Smooth muscle cell (in vitro differentiated cells): ENCODE measurements around the gene CNIH3. TPM values are rescaled to one million over a fixed set of nuclear protein-coding genes. Genes with fewer than 3 reads are reported as not detected.
"Not testable (repeated sequence)": the region's sequence is repeated elsewhere in the genome, so short reads cannot be mapped to it uniquely, and the experiment has no call there.

Experiments
- DNase-seq: peaks from one replicate; lab custom pipeline; 2025; ENCODE audit not compliant: unreplicated experiment; lab: John Stamatoyannopoulos, UW
- H2AFZ ChIP-seq: fragments of 200-600 bp; sonication (generic); 2 replicates; pipeline ENCODE4 v1.6.0; 2016; ENCODE audit warnings: antibody characterized with exemption, low read depth, mild to moderate bottlenecking
- H3F3A ChIP-seq: fragments of 200-600 bp; sonication (generic); 2 replicates; pipeline ENCODE4 v1.6.0; 2017; ENCODE audit warnings: antibody characterized with exemption, low read depth
- H3K27ac ChIP-seq: fragments of 200-600 bp; sonication (generic); 2 replicates; pipeline ENCODE4 v1.5.1; 2016; ENCODE audit warnings: low read depth, mild to moderate bottlenecking
- H3K27me3 ChIP-seq: fragments of 200-600 bp; sonication (generic); 2 replicates; pipeline ENCODE4 v1.6.1; 2016; ENCODE audit warnings: low read depth, mild to moderate bottlenecking
- H3K36me3 ChIP-seq: fragments of 200-600 bp; sonication (generic); 2 replicates; pipeline ENCODE4 v1.5.1; 2016; ENCODE audit warnings: low read depth
- H3K4me1 ChIP-seq: fragments of 200-600 bp; sonication (generic); 2 replicates; pipeline ENCODE4 v1.5.1; 2016; ENCODE audit warnings: low read depth
- H3K4me2 ChIP-seq: fragments of 200-600 bp; sonication (generic); 2 replicates; pipeline ENCODE4 v1.6.0; 2016; ENCODE audit warnings: mild to moderate bottlenecking
- H3K4me3 ChIP-seq: fragments of 200-600 bp; sonication (generic); 2 replicates; pipeline ENCODE4 v1.5.1; 2016; ENCODE audit warnings: mild to moderate bottlenecking
- H3K79me2 ChIP-seq: fragments of 200-600 bp; sonication (generic); 2 replicates; pipeline ENCODE4 v1.6.0; 2016; ENCODE audit warnings: low read depth, mild to moderate bottlenecking
- H3K9ac ChIP-seq: fragments of 200-600 bp; sonication (generic); 2 replicates; pipeline ENCODE4 v1.6.0; 2016; ENCODE audit warnings: low read depth
- H3K9me3 ChIP-seq: fragments of 200-600 bp; sonication (generic); replicated peaks from 2 replicates; pipeline ENCODE4 v1.5.1; 2016; ENCODE audit warnings: low read depth
- H4K20me1 ChIP-seq: fragments of 200-600 bp; sonication (generic); 2 replicates; pipeline ENCODE4 v1.6.0; 2016; ENCODE audit warnings: low read depth
- CTCF ChIP-seq: fragments of 200-600 bp; sonication (generic); IDR thresholded peaks from 2 replicates; pipeline ENCODE4 v1.5.1; 2017; ENCODE audit warnings: borderline replicate concordance, mild to moderate bottlenecking, antibody characterized with exemption; ENCODE audit not compliant: insufficient read depth, poor library complexity, severe bottlenecking
- WGBS: methylation state at CpG from one replicate; pipeline ENCODE4 v1.1.7; 2016; ENCODE audit warnings: low lambda C conversion rate; 5-methylcytosine and 5-hydroxymethylcytosine counted together
- polyA plus RNA-seq: library from polyadenylated mRNA; unstranded; fragments of >200 nt; fragmentation: Nextera tagmentation; extraction: Ambion mirVana; gene quantifications from 2 replicates; pipeline ENCODE4 v1.2.1, GENCODE V29; 2016
- total RNA-seq: library from RNA; depleted of rRNA; stranded (reverse); fragments of >200 nt; gene quantifications from 2 replicates; pipeline ENCODE4 v1.2.3, GENCODE V29; 2014

CNIH3 gene
- total and polyA plus RNA-seq, 2 experiments from 2014 or later, result 6.6 to 8.0 TPM

- no peaks in the 10 kb centered on the region for H3K79me2 ChIP-seq
- WGBS, result 84% methylated on average over 8 of the region's 8 CpGs
Measured at GRCh38 chr1:224683936-224684335, 67.8 kb downstream of the CNIH3 start.

GRCh38 chr1:224684979-224685425 lies 68.9 kb downstream of the CNIH3 start:
- H3K9me3 ChIP-seq, result no peaks in the 10 kb centered on the region
- 63% methylated on average over 7 of the region's 7 CpGs for WGBS
- no peaks in the 10 kb centered on the region for H3F3A ChIP-seq
- no peak overlapping the region for H3K4me2 ChIP-seq
- no peak overlapping the region for H3K4me3 ChIP-seq
- H2AFZ ChIP-seq, result no peak overlapping the region
- no peak for TF ChIP-seq CTCF
- no peak overlapping the region for H3K9ac ChIP-seq
- H3K79me2 ChIP-seq, result no peaks in the 10 kb centered on the region
- H3K4me1 ChIP-seq, result peaks cover 4% of the 10 kb centered on the region
- H4K20me1 ChIP-seq, result no peaks in the 10 kb centered on the region
- no peak overlapping the region for H3K27ac ChIP-seq
- no peaks in the 10 kb centered on the region for H3K36me3 ChIP-seq
- H3K27me3 ChIP-seq, result no peaks in the 10 kb centered on the region
- no peak for DNase-seq

More at GRCh38 chr1:224683936-224684335, 67.8 kb downstream of the CNIH3 start:
- Histone ChIP-seq H3K27me3 (no peaks in the 10 kb centered on the region), H3K4me1 (peaks cover 4% of the 10 kb centered on the region), H3K9me3 (no peaks in the 10 kb centered on the region), H3K4me3 (no peak overlapping the region), H2AFZ (no peak overlapping the region), H4K20me1 (no peaks in the 10 kb centered on the region), H3F3A (no peaks in the 10 kb centered on the region), H3K27ac (no peak overlapping the region), H3K9ac (no peak overlapping the region), H3K36me3 (no peaks in the 10 kb centered on the region), H3K4me2 (no peak overlapping the region)
- TF ChIP-seq CTCF, result no peak
- no peak for DNase-seq

GRCh38 chr1:224686140-224686539 lies 70.0 kb downstream of the CNIH3 start:
- not testable (repeated sequence) for H4K20me1 ChIP-seq, H3K9ac ChIP-seq, H3K4me3 ChIP-seq, H3K9me3 ChIP-seq, H3K27ac ChIP-seq, H3K27me3 ChIP-seq, H3K4me2 ChIP-seq, DNase-seq, H3K36me3 ChIP-seq, H2AFZ ChIP-seq, H3K79me2 ChIP-seq, H3F3A ChIP-seq, H3K4me1 ChIP-seq
- 92% methylated on average over 3 of the region's 3 CpGs for WGBS

GRCh38 chr1:224687465-224687864 lies 71.3 kb downstream of the CNIH3 start:
- no peak for TF ChIP-seq CTCF
- Histone ChIP-seq H3K79me2 (no peaks in the 10 kb centered on the region), H3K27me3 (no peaks in the 10 kb centered on the region), H3K9me3 (no peaks in the 10 kb centered on the region), H2AFZ (no peak overlapping the region), H3K9ac (no peak overlapping the region), H3K4me1 (no peaks in the 10 kb centered on the region), H3K36me3 (no peaks in the 10 kb centered on the region), H3K4me2 (no peak overlapping the region), H4K20me1 (no peaks in the 10 kb centered on the region), H3K27ac (no peak overlapping the region), H3F3A (no peaks in the 10 kb centered on the region), H3K4me3 (no peak overlapping the region)
- WGBS, result 91% methylated on average over 4 of the region's 4 CpGs
- DNase-seq, result no peak
